HG03457 (cell line): ENCODE measurements around the gene FARS2.

Source experiments
- ATAC-seq: cut with Tn5 transposase; IDR thresholded peaks from one replicate; pipeline ENCODE4 v1.9.1; 2021; ENCODE audit warnings: moderate number of reproducible peaks; ENCODE audit not compliant: unreplicated experiment

Gene FARS2

GRCh38 chr6:5365436-5366195 is 104.3 kb downstream of the FARS2 start:
- no peak for ATAC-seq

- ATAC-seq, result no peak
Measured at GRCh38 chr6:5366941-5367340, 105.6 kb downstream of the FARS2 start.

GRCh38 chr6:5367510-5367909 is 106.2 kb downstream of the FARS2 start:
- ATAC-seq, result no peak

GRCh38 chr6:5373430-5373829 is 112.1 kb downstream of the FARS2 start:
- ATAC-seq, result no peak

GRCh38 chr6:5378331-5378730 is 117.0 kb downstream of the FARS2 start:
- ATAC-seq, result no peak

GRCh38 chr6:5379647-5380242 is 118.4 kb downstream of the FARS2 start:
- no peak for ATAC-seq

- no peak for ATAC-seq
Measured at GRCh38 chr6:5383856-5384255, 122.5 kb downstream of the FARS2 start.

- ATAC-seq, result no peak
Measured at GRCh38 chr6:5384276-5384675, 123.0 kb downstream of the FARS2 start.

GRCh38 chr6:5388326-5388725 is 127.0 kb downstream of the FARS2 start:
- no peak for ATAC-seq

- ATAC-seq, result no peak
Measured at GRCh38 chr6:5389086-5389745, 127.9 kb downstream of the FARS2 start.

- ATAC-seq, result no peak
Measured at GRCh38 chr6:5390177-5390576, 128.9 kb downstream of the FARS2 start.

- ATAC-seq, result no peak
Measured at GRCh38 chr6:5394280-5394679, 133.0 kb downstream of the FARS2 start.

GRCh38 chr6:5395719-5396118 is 134.4 kb downstream of the FARS2 start:
- no peak for ATAC-seq

GRCh38 chr6:5398530-5398929 is 137.2 kb downstream of the FARS2 start:
- no peak for ATAC-seq

GRCh38 chr6:5399391-5399790 is 138.1 kb downstream of the FARS2 start:
- ATAC-seq, result no peak

GRCh38 chr6:5401845-5402738 is 140.8 kb downstream of the FARS2 start:
- ATAC-seq, result no peak

- ATAC-seq, result no peak
Measured at GRCh38 chr6:5403076-5403475, 141.8 kb downstream of the FARS2 start.

- no peak for ATAC-seq
Measured at GRCh38 chr6:5403609-5404008, 142.3 kb downstream of the FARS2 start.

GRCh38 chr6:5405976-5406375 is 144.7 kb downstream of the FARS2 start:
- ATAC-seq, result no peak

GRCh38 chr6:5411414-5411813 is 150.1 kb downstream of the FARS2 start:
- no peak for ATAC-seq

- ATAC-seq, result no peak
Measured at GRCh38 chr6:5412017-5412416, 150.7 kb downstream of the FARS2 start.
